ENCODE results near the gene LRIG3.

The LRIG3 gene

GRCh38 chr12:58901664-58902063 lies 18.6 kb downstream of the LRIG3 start:
- H3K9me3 ChIP-seq (ENCODE audit: insufficient read depth, low read depth, low read length): no peaks in the 10 kb centered on the region
- H3K27ac ChIP-seq (ENCODE audit: low read depth, low read length): no peak overlapping the region
- no peaks in the 10 kb centered on the region for H3K27me3 ChIP-seq (ENCODE audit: insufficient read depth, low read length)
- H3K4me1 ChIP-seq (ENCODE audit: insufficient read depth, low read length): no peaks in the 10 kb centered on the region
- H3K9ac ChIP-seq (ENCODE audit: low read depth, low read length): no peak overlapping the region
- WGBS: 96% methylated on average over 4 of the region's 5 CpGs
- H3K4me3 ChIP-seq (ENCODE audit: low read length): no peak overlapping the region
- H3K36me3 ChIP-seq (ENCODE audit: insufficient read depth, low read length): peaks cover 24% of the 10 kb centered on the region; the same call in 1 of the 2 replicates

GRCh38 chr12:58897969-58898368 lies 22.3 kb downstream of the LRIG3 start:
- Histone ChIP-seq H3K4me3 (ENCODE audit: low read length) (no peak overlapping the region), H3K27ac (ENCODE audit: low read depth, low read length) (no peak overlapping the region), H3K4me1 (ENCODE audit: insufficient read depth, low read length) (no peaks in the 10 kb centered on the region), H3K9me3 (ENCODE audit: insufficient read depth, low read depth, low read length) (no peaks in the 10 kb centered on the region), H3K36me3 (ENCODE audit: insufficient read depth, low read length) (0 out of 2 replicates have a peak, but pooled peaks cover 2% of the 10 kb centered on the region), H3K27me3 (ENCODE audit: insufficient read depth, low read length) (no peaks in the 10 kb centered on the region), H3K9ac (ENCODE audit: low read depth, low read length) (no peak overlapping the region)
- 92% methylated on average over 4 of the region's 4 CpGs for WGBS

- 86% methylated on average over 1 of the region's 1 CpG for WGBS
- Histone ChIP-seq H3K9me3 (ENCODE audit: insufficient read depth, low read depth, low read length) (no peaks in the 10 kb centered on the region), H3K36me3 (ENCODE audit: insufficient read depth, low read length) (0 out of 2 replicates have a peak, but pooled peaks cover 2% of the 10 kb centered on the region), H3K4me1 (ENCODE audit: insufficient read depth, low read length) (no peaks in the 10 kb centered on the region), H3K27me3 (ENCODE audit: insufficient read depth, low read length) (no peaks in the 10 kb centered on the region), H3K27ac (ENCODE audit: low read depth, low read length) (no peak overlapping the region), H3K4me3 (ENCODE audit: low read length) (no peak overlapping the region), H3K9ac (ENCODE audit: low read depth, low read length) (no peak overlapping the region)
These were observed 24.0 kb downstream of the LRIG3 start for GRCh38 chr12:58896278-58896677.

DNA sequence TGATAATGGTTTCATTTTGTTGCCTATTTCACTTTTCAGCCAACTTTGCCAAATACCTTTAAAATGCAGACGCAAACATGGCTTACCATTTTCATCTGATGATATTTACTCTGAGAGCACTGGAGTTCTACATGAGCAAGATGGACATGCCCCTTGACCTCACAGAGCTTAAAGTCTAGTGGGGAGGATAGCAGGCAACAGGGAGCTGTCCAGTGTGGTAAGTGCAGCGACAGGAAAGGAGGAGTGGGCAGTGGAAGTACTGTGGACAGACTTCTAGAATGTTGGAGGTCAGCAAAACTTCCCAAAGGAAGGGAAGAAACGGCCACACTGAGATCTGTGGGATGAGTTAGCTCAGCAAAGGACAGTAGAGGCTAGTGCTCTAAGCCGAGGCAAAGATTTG lies 25.3 kb downstream of the LRIG3 start:
- H3K9ac ChIP-seq (ENCODE audit: low read depth, low read length): no peak overlapping the region
- WGBS: 93% methylated on average over 4 of the region's 4 CpGs

DNA sequence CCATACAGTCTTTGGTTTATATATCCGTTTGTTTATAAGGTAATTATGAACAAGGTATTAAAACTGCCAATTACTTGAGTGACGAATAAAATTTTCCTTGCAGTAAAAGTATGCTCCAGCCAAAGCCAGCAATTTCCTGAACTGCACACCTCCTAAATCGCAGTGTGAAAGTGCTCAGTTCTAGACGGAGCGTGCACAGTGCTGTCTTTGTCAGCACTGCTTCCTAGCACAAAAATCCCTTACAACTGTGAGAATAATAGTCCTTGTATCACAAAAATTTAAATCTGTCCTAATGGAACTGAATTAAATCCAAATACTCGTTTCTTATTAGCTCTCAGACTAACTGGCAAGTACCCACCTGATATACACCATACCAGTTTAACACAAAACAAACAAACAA lies 26.3 kb downstream of the LRIG3 start:
- 96% methylated on average over 6 of the region's 6 CpGs for WGBS
- H3K27me3 ChIP-seq (ENCODE audit: insufficient read depth, low read length): no peaks in the 10 kb centered on the region
- H3K4me1 ChIP-seq (ENCODE audit: insufficient read depth, low read length): no peaks in the 10 kb centered on the region
- H3K36me3 ChIP-seq (ENCODE audit: insufficient read depth, low read length): peaks cover 15% of the 10 kb centered on the region
- H3K9me3 ChIP-seq (ENCODE audit: insufficient read depth, low read depth, low read length): no peaks in the 10 kb centered on the region
- no peak overlapping the region for H3K4me3 ChIP-seq (ENCODE audit: low read length)
- no peak overlapping the region for H3K27ac ChIP-seq (ENCODE audit: low read depth, low read length)
- H3K9ac ChIP-seq (ENCODE audit: low read depth, low read length): no peak overlapping the region

More for the DNA sequence above, 25.3 kb downstream of the LRIG3 start:
- no peak overlapping the region for H3K4me3 ChIP-seq (ENCODE audit: low read length)
- H3K36me3 ChIP-seq (ENCODE audit: insufficient read depth, low read length): peaks cover 8% of the 10 kb centered on the region; the same call in 1 of the 2 replicates
- no peak overlapping the region for H3K27ac ChIP-seq (ENCODE audit: low read depth, low read length)
- H3K4me1 ChIP-seq (ENCODE audit: insufficient read depth, low read length): no peaks in the 10 kb centered on the region
- H3K27me3 ChIP-seq (ENCODE audit: insufficient read depth, low read length): no peaks in the 10 kb centered on the region
- H3K9me3 ChIP-seq (ENCODE audit: insufficient read depth, low read depth, low read length): no peaks in the 10 kb centered on the region

DNA sequence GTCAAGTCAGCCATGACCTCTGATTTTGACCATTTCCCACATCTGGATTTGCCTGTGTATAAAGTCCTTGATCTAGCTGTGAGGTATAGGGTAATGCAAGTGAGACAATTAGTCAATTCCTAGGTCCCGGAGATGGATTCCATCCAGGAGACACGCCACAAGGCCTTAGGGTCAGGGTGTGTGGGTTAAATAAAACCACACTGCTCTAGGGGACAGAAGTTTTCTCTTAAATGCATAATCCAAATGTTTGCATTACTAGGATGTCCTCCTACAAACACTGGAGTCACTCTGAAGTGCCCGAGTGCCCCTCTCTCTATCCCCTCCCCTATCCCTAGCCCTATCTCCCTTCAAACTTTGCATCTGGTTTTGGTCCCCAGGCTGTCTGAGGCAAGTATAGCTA lies 26.8 kb downstream of the LRIG3 start:
- H3K4me1 ChIP-seq (ENCODE audit: insufficient read depth, low read length): no peaks in the 10 kb centered on the region
- WGBS: 95% methylated on average over 3 of the region's 3 CpGs
- no peak overlapping the region for H3K9ac ChIP-seq (ENCODE audit: low read depth, low read length)
- H3K4me3 ChIP-seq (ENCODE audit: low read length): no peak overlapping the region
- no peaks in the 10 kb centered on the region for H3K27me3 ChIP-seq (ENCODE audit: insufficient read depth, low read length)
- no peak overlapping the region for H3K27ac ChIP-seq (ENCODE audit: low read depth, low read length)
- no peaks in the 10 kb centered on the region for H3K9me3 ChIP-seq (ENCODE audit: insufficient read depth, low read depth, low read length)
- peaks cover 21% of the 10 kb centered on the region for H3K36me3 ChIP-seq (ENCODE audit: insufficient read depth, low read length)

- 95% methylated on average over 6 of the region's 6 CpGs for WGBS
- no peaks in the 10 kb centered on the region for H3K9me3 ChIP-seq (ENCODE audit: insufficient read depth, low read depth, low read length)
- no peak overlapping the region for H3K9ac ChIP-seq (ENCODE audit: low read depth, low read length)
- no peak overlapping the region for H3K4me3 ChIP-seq (ENCODE audit: low read length)
- no peak overlapping the region for H3K27ac ChIP-seq (ENCODE audit: low read depth, low read length)
- peaks cover 60% of the 10 kb centered on the region for H3K36me3 ChIP-seq (ENCODE audit: insufficient read depth, low read length)
- peaks cover 12% of the 10 kb centered on the region; the same call in 1 of the 2 replicates for H3K4me1 ChIP-seq (ENCODE audit: insufficient read depth, low read length)
- peaks cover 5% of the 10 kb centered on the region; the same call in 1 of the 2 replicates for H3K27me3 ChIP-seq (ENCODE audit: insufficient read depth, low read length)
These were observed 30.7 kb downstream of the LRIG3 start for GRCh38 chr12:58889557-58889956.

GRCh38 chr12:58888131-58888783 lies 32.0 kb downstream of the LRIG3 start:
- no peaks in the 10 kb centered on the region for H3K9me3 ChIP-seq (ENCODE audit: insufficient read depth, low read depth, low read length)
- 79% methylated on average over 2 of the region's 4 CpGs for WGBS
- H3K4me3 ChIP-seq (ENCODE audit: low read length): no peak overlapping the region
- peaks cover 68% of the 10 kb centered on the region for H3K36me3 ChIP-seq (ENCODE audit: insufficient read depth, low read length)
- peaks cover 15% of the 10 kb centered on the region for H3K4me1 ChIP-seq (ENCODE audit: insufficient read depth, low read length)
- H3K27me3 ChIP-seq (ENCODE audit: insufficient read depth, low read length): peaks cover 18% of the 10 kb centered on the region
- H3K27ac ChIP-seq (ENCODE audit: low read depth, low read length): no peak overlapping the region
- H3K9ac ChIP-seq (ENCODE audit: low read depth, low read length): no peak overlapping the region

DNA sequence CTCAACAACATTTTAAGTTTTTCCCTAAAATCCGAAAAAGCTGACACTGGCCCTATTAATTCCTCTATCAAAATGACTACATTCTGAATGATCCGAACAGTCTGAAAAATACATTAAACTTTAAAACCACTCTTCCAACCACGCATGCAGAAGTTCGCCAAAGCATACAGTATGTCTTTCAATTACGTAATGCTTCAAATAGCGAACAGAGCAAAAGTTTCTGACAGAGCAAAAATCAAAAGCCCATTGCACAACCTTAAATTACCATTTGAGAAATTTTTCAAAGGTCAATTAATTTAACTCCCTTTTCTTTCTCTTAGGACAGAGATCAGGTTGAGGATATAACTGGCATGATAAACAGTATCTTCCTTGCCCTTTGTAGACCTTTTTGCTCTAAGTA lies 33.2 kb downstream of the LRIG3 start:
- Histone ChIP-seq H3K36me3 (ENCODE audit: insufficient read depth, low read length) (peaks cover 75% of the 10 kb centered on the region), H3K4me1 (ENCODE audit: insufficient read depth, low read length) (peaks cover 26% of the 10 kb centered on the region)

GRCh38 chr12:58886474-58886873 lies 33.8 kb downstream of the LRIG3 start:
- 94% methylated on average over 3 of the region's 3 CpGs for WGBS
- H3K36me3 ChIP-seq (ENCODE audit: insufficient read depth, low read length): peaks cover 80% of the 10 kb centered on the region
- no peak overlapping the region for H3K4me3 ChIP-seq (ENCODE audit: low read length)
- H3K27ac ChIP-seq (ENCODE audit: low read depth, low read length): no peak overlapping the region
- H3K27me3 ChIP-seq (ENCODE audit: insufficient read depth, low read length): peaks cover 30% of the 10 kb centered on the region
- H3K9me3 ChIP-seq (ENCODE audit: insufficient read depth, low read depth, low read length): no peaks in the 10 kb centered on the region
- peaks cover 26% of the 10 kb centered on the region for H3K4me1 ChIP-seq (ENCODE audit: insufficient read depth, low read length)
- no peak overlapping the region for H3K9ac ChIP-seq (ENCODE audit: low read depth, low read length)

More for the DNA sequence above, 33.2 kb downstream of the LRIG3 start:
- peaks cover 24% of the 10 kb centered on the region for H3K27me3 ChIP-seq (ENCODE audit: insufficient read depth, low read length)
- H3K27ac ChIP-seq (ENCODE audit: low read depth, low read length): no peak overlapping the region
- no peaks in the 10 kb centered on the region for H3K9me3 ChIP-seq (ENCODE audit: insufficient read depth, low read depth, low read length)
- H3K9ac ChIP-seq (ENCODE audit: low read depth, low read length): no peak overlapping the region
- WGBS: 96% methylated on average over 6 of the region's 6 CpGs
- H3K4me3 ChIP-seq (ENCODE audit: low read length): no peak overlapping the region

- no peak overlapping the region for H3K27ac ChIP-seq (ENCODE audit: low read depth, low read length)
- H3K9ac ChIP-seq (ENCODE audit: low read depth, low read length): no peak overlapping the region
- WGBS: 88% methylated on average over 3 of the region's 4 CpGs
- H3K4me3 ChIP-seq (ENCODE audit: low read length): no peak overlapping the region
- H3K36me3 ChIP-seq (ENCODE audit: insufficient read depth, low read length): peaks cover 87% of the 10 kb centered on the region
- no peaks in the 10 kb centered on the region for H3K9me3 ChIP-seq (ENCODE audit: insufficient read depth, low read depth, low read length)
- peaks cover 37% of the 10 kb centered on the region for H3K27me3 ChIP-seq (ENCODE audit: insufficient read depth, low read length)
- H3K4me1 ChIP-seq (ENCODE audit: insufficient read depth, low read length): peaks cover 26% of the 10 kb centered on the region
These were observed 35.4 kb downstream of the LRIG3 start for GRCh38 chr12:58884916-58885315.
